Liver (tissue), 9 donors: Measurements from ENCODE around the gene SRGAP1. TPM values are rescaled to one million over a fixed set of nuclear protein-coding genes. Genes with fewer than 3 reads are reported as not detected.

Source experiments
- DNase-seq: peaks from one replicate; pipeline ENCODE4 v3.0.0-alpha.2; 2017; ENCODE audit warnings: low spot score
- H3K27ac ChIP-seq, 2 donors: one replicate each; pipeline ENCODE4 v1.7.0; 2013; ENCODE audit warnings: inconsistent platforms in 2 of 2, low read length in 2 of 2, control low read depth in 1 of 2, low read depth in 1 of 2, mild to moderate bottlenecking in 1 of 2
- H3K27me3 ChIP-seq, 4 donors: one replicate each; pipeline versions ENCODE4 v1.6.1 to v1.7.0; 2013; ENCODE audit warnings: low read length in 3 of 4, inconsistent platforms in 1 of 4, mild to moderate bottlenecking in 1 of 4, moderate library complexity in 1 of 4; ENCODE audit not compliant: control insufficient read depth in 4 of 4, insufficient read depth in 4 of 4
- H3K36me3 ChIP-seq, 4 donors: one replicate each; pipeline versions ENCODE4 v1.6.1 to v1.7.0; 2013; ENCODE audit warnings: low read length in 3 of 4, mild to moderate bottlenecking in 3 of 4, low read depth in 1 of 4, moderate library complexity in 1 of 4; ENCODE audit not compliant: control insufficient read depth in 4 of 4, insufficient read depth in 3 of 4
- H3K4me1 ChIP-seq, 4 donors: one replicate each; pipeline versions ENCODE4 v1.6.1 to v1.7.0; 2013; ENCODE audit warnings: low read length in 3 of 4, mild to moderate bottlenecking in 3 of 4, moderate library complexity in 1 of 4; ENCODE audit not compliant: control insufficient read depth in 4 of 4, insufficient read depth in 4 of 4
- H3K4me3 ChIP-seq, 3 donors: one replicate each; pipeline versions ENCODE4 v1.6.1 to v1.7.0; 2013; ENCODE audit warnings: low read length in 3 of 3, control low read depth in 1 of 3, low read depth in 1 of 3, mild to moderate bottlenecking in 1 of 3
- H3K9ac ChIP-seq, 2 donors: one replicate each; pipeline ENCODE4 v1.7.0; 2013; ENCODE audit warnings: low read length in 2 of 2, mild to moderate bottlenecking in 2 of 2, moderate library complexity in 2 of 2, control low read depth in 1 of 2, low read depth in 1 of 2
- H3K9me3 ChIP-seq, 4 donors: one replicate each; pipeline versions ENCODE4 v1.6.1 to v1.7.0; 2013; ENCODE audit warnings: low read length in 3 of 4; ENCODE audit not compliant: control insufficient read depth in 4 of 4
- ATF3 ChIP-seq: IDR thresholded peaks from 2 replicates; pipeline ENCODE4 v1.6.1; 2016; ENCODE audit warnings: antibody characterized with exemption
- CTCF ChIP-seq: fragments of 150-350 bp; IDR thresholded peaks from 2 replicates; pipeline ENCODE4 v1.5.1; 2017; ENCODE audit warnings: improper control_type of control experiment, low read depth, low read length; ENCODE audit not compliant: missing input control
- EGR1 ChIP-seq, 2 donors: IDR thresholded peaks; 2 replicates each; pipeline ENCODE4 v1.6.1; 2016 to 2018; ENCODE audit warnings: antibody characterized with exemption in 2 of 2, low read depth in 2 of 2
- FOXA1 ChIP-seq: IDR thresholded peaks from 2 replicates; pipeline ENCODE4 v1.6.1; 2016; ENCODE audit warnings: antibody characterized with exemption
- FOXA2 ChIP-seq: IDR thresholded peaks from 2 replicates; pipeline ENCODE4 v1.6.1; 2016; ENCODE audit warnings: antibody characterized with exemption
- GABPA ChIP-seq, 2 donors: IDR thresholded peaks in 1 of 2; conservative IDR thresholded peaks in 1 of 2; 2 replicates each; pipeline ENCODE4 v1.6.1; 2016; ENCODE audit warnings: antibody characterized with exemption in 2 of 2, mild to moderate bottlenecking in 1 of 2, moderate library complexity in 1 of 2
- HNF4A ChIP-seq, 2 donors: conservative IDR thresholded peaks; 2 replicates each; pipeline ENCODE4 v1.6.1; 2016; ENCODE audit warnings: antibody characterized with exemption in 2 of 2, mild to moderate bottlenecking in 2 of 2
- HNF4G ChIP-seq: IDR thresholded peaks from 2 replicates; pipeline ENCODE4 v1.6.1; 2016; ENCODE audit warnings: antibody characterized with exemption
- JUND ChIP-seq, 2 donors: IDR thresholded peaks; 2 replicates each; pipeline ENCODE4 v1.6.1; 2016; ENCODE audit warnings: antibody characterized with exemption in 2 of 2
- MAX ChIP-seq: IDR thresholded peaks from 2 replicates; pipeline ENCODE4 v1.6.1; 2016; ENCODE audit warnings: antibody characterized with exemption
- NR2F2 ChIP-seq: IDR thresholded peaks from 2 replicates; pipeline ENCODE4 v1.6.1; 2016; ENCODE audit warnings: antibody characterized with exemption
- RAD21 ChIP-seq, 2 donors: IDR thresholded peaks; 2 replicates each; pipeline ENCODE4 v1.6.1; 2016; ENCODE audit warnings: antibody characterized with exemption in 2 of 2, mild to moderate bottlenecking in 2 of 2
- REST ChIP-seq: IDR thresholded peaks from 2 replicates; pipeline ENCODE4 v1.6.1; 2016; ENCODE audit warnings: antibody characterized with exemption, mild to moderate bottlenecking
- RXRA ChIP-seq, 2 donors: IDR thresholded peaks; 2 replicates each; pipeline ENCODE4 v1.6.1; 2017 to 2018; ENCODE audit warnings: antibody characterized with exemption in 2 of 2, mild to moderate bottlenecking in 1 of 2
- SP1 ChIP-seq: IDR thresholded peaks from 2 replicates; pipeline ENCODE4 v1.6.1; 2018; ENCODE audit warnings: antibody characterized with exemption, mild to moderate bottlenecking
- TAF1 ChIP-seq: conservative IDR thresholded peaks from 2 replicates; pipeline ENCODE4 v1.6.1; 2016; ENCODE audit warnings: antibody characterized with exemption, mild to moderate bottlenecking
- YY1 ChIP-seq: IDR thresholded peaks from 2 replicates; pipeline ENCODE4 v1.6.1; 2016; ENCODE audit warnings: antibody characterized with exemption, mild to moderate bottlenecking
- WGBS: extraction: QIAGEN DNeasy Blood & Tissue Kit; methylation state at CpG from one replicate; pipeline ENCODE4 v1.1.7; 2013; 5-methylcytosine and 5-hydroxymethylcytosine counted together
- polyA plus RNA-seq, 2 donors: library from polyadenylated mRNA; stranded (reverse) in 1 of 2; unstranded in 1 of 2; fragments of 200-250 nt in 1 of 2; fragments of >200 nt in 1 of 2; fragmentation: Nextera tagmentation in 1 of 2; extraction: Ambion mirVana in 1 of 2; gene quantifications; one replicate each; pipeline versions ENCODE4 v1.2.1 to v1.2.3, GENCODE V29; 2013 to 2015
- total RNA-seq, 2 donors: library from RNA; depleted of rRNA; stranded (reverse); fragments of >200 nt; gene quantifications; one replicate each; pipeline ENCODE4 v1.2.3, GENCODE V29; 2014
- TF ChIP-seq, protein P1 (sequence below): IDR thresholded peaks from 2 replicates; pipeline ENCODE4 v1.6.1; 2016; ENCODE audit warnings: antibody characterized with exemption
- donor health status: healthy.
- donor health status: healthy.
- donor health status: healthy.
- donor health status: healthy.
- donor health status: healthy.

Gene SRGAP1
- total and polyA plus RNA-seq, 4 donors = 0.28 to 1.3 (median 0.85) TPM

GRCh38 chr12:63845726-63846125 is 1.2 kb downstream of the SRGAP1 start:
- TF ChIP-seq MAX (no peak), TAF1 (no peak), RAD21 (IDR thresholded peaks at IDR 0.05) (no peak), GABPA (IDR thresholded peaks at IDR 0.05 in 1 of 2, conservative IDR thresholded peaks at IDR 0.05 in 1 of 2) (no peak), ATF3 (no peak), HNF4G (no peak), CTCF (no peak), SP1 (no peak), FOXA2 (no peak), RXRA (IDR thresholded peaks at IDR 0.05) (no peak), EGR1 (IDR thresholded peaks at IDR 0.05; ENCODE audit: low read depth in 2 of 2) (no peak), FOXA1 (no peak), NR2F2 (no peak), JUND (IDR thresholded peaks at IDR 0.05) (no peak), REST (no peak), YY1 (no peak), HNF4A (conservative IDR thresholded peaks at IDR 0.05) (no peak)
- Histone ChIP-seq H3K27ac (no peak overlapping the region), H3K9ac (peak overlapping the region in 1 of 2 donors; percentile 13), H3K27me3 (no peaks in the 10 kb centered on the region), H3K4me3 (no peak overlapping the region), H3K36me3 (no peaks in the 10 kb centered on the region), H3K4me1 (peaks cover 2 to 29% (median 8%) of the 10 kb centered on the region in 4 donors), H3K9me3 (no peaks in the 10 kb centered on the region)
- no peak for DNase-seq
- WGBS = 65% methylated on average over 2 of the region's 2 CpGs

- Histone ChIP-seq H3K27ac (no peak overlapping the region), H3K27me3 (no peaks in the 10 kb centered on the region), H3K9ac (no peak overlapping the region), H3K9me3 (no peaks in the 10 kb centered on the region), H3K4me3 (no peak overlapping the region), H3K4me1 (peaks cover 2 to 29% (median 8%) of the 10 kb centered on the region in 4 donors), H3K36me3 (no peaks in the 10 kb centered on the region)
- no peak for DNase-seq
- WGBS = 75% methylated on average over 6 of the region's 6 CpGs
- TF ChIP-seq FOXA1 (no peak), EGR1 (IDR thresholded peaks at IDR 0.05; ENCODE audit: low read depth in 2 of 2) (no peak), GABPA (IDR thresholded peaks at IDR 0.05 in 1 of 2, conservative IDR thresholded peaks at IDR 0.05 in 1 of 2) (no peak), MAX (no peak), ATF3 (no peak), SP1 (no peak), RAD21 (IDR thresholded peaks at IDR 0.05) (no peak), RXRA (IDR thresholded peaks at IDR 0.05) (no peak), TAF1 (no peak), FOXA2 (no peak), HNF4A (conservative IDR thresholded peaks at IDR 0.05) (no peak), YY1 (no peak), REST (no peak), HNF4G (no peak)
- TF ChIP-seq, protein P1, sequence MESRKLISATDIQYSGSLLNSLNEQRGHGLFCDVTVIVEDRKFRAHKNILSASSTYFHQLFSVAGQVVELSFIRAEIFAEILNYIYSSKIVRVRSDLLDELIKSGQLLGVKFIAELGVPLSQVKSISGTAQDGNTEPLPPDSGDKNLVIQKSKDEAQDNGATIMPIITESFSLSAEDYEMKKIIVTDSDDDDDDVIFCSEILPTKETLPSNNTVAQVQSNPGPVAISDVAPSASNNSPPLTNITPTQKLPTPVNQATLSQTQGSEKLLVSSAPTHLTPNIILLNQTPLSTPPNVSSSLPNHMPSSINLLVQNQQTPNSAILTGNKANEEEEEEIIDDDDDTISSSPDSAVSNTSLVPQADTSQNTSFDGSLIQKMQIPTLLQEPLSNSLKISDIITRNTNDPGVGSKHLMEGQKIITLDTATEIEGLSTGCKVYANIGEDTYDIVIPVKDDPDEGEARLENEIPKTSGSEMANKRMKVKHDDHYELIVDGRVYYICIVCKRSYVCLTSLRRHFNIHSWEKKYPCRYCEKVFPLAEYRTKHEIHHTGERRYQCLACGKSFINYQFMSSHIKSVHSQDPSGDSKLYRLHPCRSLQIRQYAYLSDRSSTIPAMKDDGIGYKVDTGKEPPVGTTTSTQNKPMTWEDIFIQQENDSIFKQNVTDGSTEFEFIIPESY = no peak
Measured at GRCh38 chr12:63846238-63846967, 1.9 kb downstream of the SRGAP1 start.
